ENCODE measurements around the gene LRRC66. TPM values are rescaled to one million over a fixed set of nuclear protein-coding genes. Genes with fewer than 3 reads are reported as not detected.

LRRC66 gene
- total and polyA plus RNA-seq, 4 experiments from 2014 or later = 0.08 to 0.41 (median 0.30) TPM; not detected in 1

DNA sequence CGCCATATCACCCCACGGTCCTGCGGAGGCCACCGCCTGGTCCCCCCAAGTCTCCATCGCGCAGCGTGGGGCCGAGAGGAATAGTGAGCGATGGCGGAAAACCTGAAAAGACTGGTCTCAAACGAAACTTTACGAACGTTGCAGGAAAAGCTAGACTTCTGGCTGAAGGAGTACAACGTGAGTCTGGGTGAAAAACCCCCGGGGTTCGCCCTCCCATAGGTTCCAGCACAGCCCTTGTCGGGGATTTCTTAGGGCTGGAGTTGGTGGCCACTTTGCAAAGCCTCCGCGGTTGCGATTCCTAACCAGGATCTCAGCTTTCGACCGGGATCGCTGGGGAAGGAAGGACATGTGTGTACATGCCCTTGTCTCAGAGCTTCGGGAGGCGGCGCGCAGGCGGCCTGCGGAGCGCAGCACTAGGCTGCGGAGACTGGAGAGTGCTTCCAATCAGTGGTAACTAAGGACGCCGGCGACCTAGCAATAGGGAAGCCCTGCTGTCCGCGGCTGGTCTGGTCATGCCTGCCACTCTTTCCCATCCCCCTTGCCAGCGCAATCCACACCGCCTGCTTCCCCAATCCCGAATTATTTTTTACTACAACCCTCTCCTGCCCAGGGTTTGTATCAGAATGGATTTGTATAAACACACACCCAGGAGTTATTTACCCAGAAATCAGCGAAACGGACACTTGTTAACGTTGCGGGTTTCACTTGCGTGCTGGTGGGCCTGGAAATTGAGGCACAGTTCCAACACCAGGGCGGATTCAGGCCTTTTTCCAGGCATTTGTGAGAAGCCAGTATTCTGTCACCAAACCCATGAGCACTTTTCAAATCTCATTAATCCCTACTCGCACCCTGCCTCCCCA is 31.7 kb upstream of the LRRC66 start:
- H3K4me1 ChIP-seq (ENCODE audit: insufficient read depth, low read length) = peaks cover 10% of the 10 kb centered on the region
- intact Hi-C loops (cut with micrococcal nuclease) = no loop called here
- H3K36me3 Mint-ChIP-seq = no peaks in the 10 kb centered on the region
- H3K9me3 ChIP-seq (ENCODE audit: control insufficient read depth in 1 of 2, low read length in 2 of 2) = no peaks in the 10 kb centered on the region
- no peak overlapping the region for H3K27ac Mint-ChIP-seq
- no peaks in the 10 kb centered on the region for H3K9me3 Mint-ChIP-seq
- ChIA-PET CTCF (ENCODE audit: partially characterized antibody) (no interaction called here), POLR2A (ENCODE audit: partially characterized antibody) (no interaction called here)
- H3K36me3 ChIP-seq (ENCODE audit: insufficient read depth, low read length) = no peaks in the 10 kb centered on the region
- peaks cover 56 to 60% of the 10 kb centered on the region in 2 donors for H3K27me3 Mint-ChIP-seq
- no peak overlapping the region for H3K27ac ChIP-seq (ENCODE audit: low read depth, low read length)
- H3K4me3 ChIP-seq (ENCODE audit: low read length in 2 of 2) = no peak overlapping the region
- no peak for DNase-seq
- peaks cover 7 to 24% (median 13%) of the 10 kb centered on the region in 4 donors for H3K4me1 Mint-ChIP-seq
- H3K27me3 ChIP-seq (ENCODE audit: insufficient read depth, low read length) = peaks cover 31% of the 10 kb centered on the region
- peak overlapping the region; percentile 61 to 83 (median 71) for H3K4me3 Mint-ChIP-seq

- intact Hi-C loops (cut with micrococcal nuclease) = no loop called here
Observed at GRCh38 chr4:52051213-52051614, 31.1 kb upstream of the LRRC66 start, which contains the start of gene SPATA18. SPATA18 (plus strand) TSS chr4:52051304; CDS start chr4:52051705, 401 bp downstream.

GRCh38 chr4:52049266-52049665 is 29.1 kb upstream of the LRRC66 start:
- Histone ChIP-seq H3K27me3 (ENCODE audit: insufficient read depth, low read length) (peaks cover 26% of the 10 kb centered on the region), H3K4me1 (ENCODE audit: insufficient read depth, low read length) (peaks cover 10% of the 10 kb centered on the region), H3K36me3 (ENCODE audit: insufficient read depth, low read length) (no peaks in the 10 kb centered on the region), H3K4me3 (ENCODE audit: low read length in 2 of 2) (no peak overlapping the region), H3K9me3 (ENCODE audit: control insufficient read depth in 1 of 2, low read length in 2 of 2) (no peaks in the 10 kb centered on the region), H3K27ac (ENCODE audit: low read depth, low read length) (no peak overlapping the region)
- no peak for DNase-seq
- peaks cover 55 to 62% of the 10 kb centered on the region in 2 donors for H3K27me3 Mint-ChIP-seq
- ChIA-PET CTCF (ENCODE audit: partially characterized antibody) (no interaction called here), POLR2A (ENCODE audit: partially characterized antibody) (no interaction called here)
- no peak overlapping the region for H3K27ac Mint-ChIP-seq
- H3K4me1 Mint-ChIP-seq = peaks cover 7 to 24% (median 13%) of the 10 kb centered on the region in 4 donors
- no peaks in the 10 kb centered on the region for H3K36me3 Mint-ChIP-seq
- intact Hi-C loops (cut with micrococcal nuclease) = no loop called here
- H3K9me3 Mint-ChIP-seq = no peaks in the 10 kb centered on the region
- H3K4me3 Mint-ChIP-seq = no peak overlapping the region

More at GRCh38 chr4:52051213-52051614, 31.1 kb upstream of the LRRC66 start, which contains the start of gene SPATA18:
- Mint-ChIP-seq H3K36me3 (no peaks in the 10 kb centered on the region), H3K27me3 (peaks cover 55 to 62% of the 10 kb centered on the region in 2 donors), H3K4me1 (peaks cover 7 to 24% (median 13%) of the 10 kb centered on the region in 4 donors), H3K4me3 (peak within 1 kb of the TSS; percentile 61 to 83 (median 71)), H3K27ac (no peak within 1 kb of the TSS), H3K9me3 (no peaks in the 10 kb centered on the region)
- DNase-seq = no peak
- no peak within 1 kb of the TSS for H3K4me3 ChIP-seq (ENCODE audit: low read length in 2 of 2)
- H3K27ac ChIP-seq (ENCODE audit: low read depth, low read length) = no peak within 1 kb of the TSS
- H3K4me1 ChIP-seq (ENCODE audit: insufficient read depth, low read length) = peaks cover 10% of the 10 kb centered on the region
- no peaks in the 10 kb centered on the region for H3K9me3 ChIP-seq (ENCODE audit: control insufficient read depth in 1 of 2, low read length in 2 of 2)
- ChIA-PET POLR2A (ENCODE audit: partially characterized antibody) (no interaction called here), CTCF (ENCODE audit: partially characterized antibody) (no interaction called here)
- H3K27me3 ChIP-seq (ENCODE audit: insufficient read depth, low read length) = peaks cover 31% of the 10 kb centered on the region
- H3K36me3 ChIP-seq (ENCODE audit: insufficient read depth, low read length) = no peaks in the 10 kb centered on the region

DNA sequence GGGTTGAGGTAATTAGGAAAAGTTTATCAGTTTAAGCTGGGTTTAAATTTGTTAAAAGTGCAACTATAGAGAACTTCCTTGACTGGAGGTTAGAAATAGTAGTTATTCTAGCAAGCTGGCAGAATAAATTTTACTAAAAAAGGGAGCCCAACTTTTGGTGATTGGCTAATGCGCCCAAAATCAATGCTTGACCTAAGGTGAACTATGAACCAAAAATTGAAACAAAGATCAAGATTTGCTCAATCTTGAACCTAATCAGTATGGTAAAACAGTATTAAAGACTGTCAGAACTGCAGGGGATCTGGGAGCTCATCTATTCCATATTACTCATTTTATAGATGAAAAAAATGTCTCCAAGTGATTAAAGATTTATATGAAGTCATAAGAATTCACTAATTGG is 24.9 kb upstream of the LRRC66 start:
- Histone ChIP-seq H3K27me3 (ENCODE audit: insufficient read depth, low read length) (peaks cover 5% of the 10 kb centered on the region), H3K9me3 (ENCODE audit: control insufficient read depth in 1 of 2, low read length in 2 of 2) (no peaks in the 10 kb centered on the region), H3K36me3 (ENCODE audit: insufficient read depth, low read length) (no peaks in the 10 kb centered on the region), H3K4me1 (ENCODE audit: insufficient read depth, low read length) (no peaks in the 10 kb centered on the region), H3K27ac (ENCODE audit: low read depth, low read length) (no peak overlapping the region), H3K4me3 (ENCODE audit: low read length in 2 of 2) (no peak overlapping the region)
- no peaks in the 10 kb centered on the region for H3K4me1 Mint-ChIP-seq
- no peaks in the 10 kb centered on the region for H3K36me3 Mint-ChIP-seq
- intact Hi-C loops (cut with micrococcal nuclease) = no loop called here
- no peak for DNase-seq
- ChIA-PET POLR2A (ENCODE audit: partially characterized antibody) (no interaction called here), CTCF (ENCODE audit: partially characterized antibody) (no interaction called here)
- no peak overlapping the region for H3K4me3 Mint-ChIP-seq
- H3K27me3 Mint-ChIP-seq = peaks cover 29 to 47% of the 10 kb centered on the region in 2 donors
- H3K27ac Mint-ChIP-seq = no peak overlapping the region
- H3K9me3 Mint-ChIP-seq = no peaks in the 10 kb centered on the region

GRCh38 chr4:52038103-52038912 is 18.1 kb upstream of the LRRC66 start, which contains the start of gene SGCB:
SGCB (minus strand) TSS chr4:52038299; CDS start chr4:52038259, 40 bp downstream.
- POLR2A ChIA-PET (ENCODE audit: partially characterized antibody) = interaction anchor here (1.5 kb wide), 1 partner anchor 196 kb away, joined by 14 read pairs; the partner anchor contains the start of gene DCUN1D4
- Mint-ChIP-seq H3K4me3 (peak within 1 kb of the TSS; percentile 84 to 91 (median 88)), H3K27me3 (peaks cover 2 to 10% of the 10 kb centered on the region in 2 donors), H3K27ac (peak within 1 kb of the TSS in 5 of 7 donors; percentile 71 to 82 (median 75)), H3K4me1 (peaks cover 21 to 36% (median 28%) of the 10 kb centered on the region in 4 donors), H3K36me3 (peaks cover 0 to 3% of the 10 kb centered on the region in 2 donors), H3K9me3 (no peaks in the 10 kb centered on the region)
- CTCF ChIA-PET (ENCODE audit: partially characterized antibody) = interaction anchor here (0.6 to 1.7 kb wide), 5 partner anchors 12 to 207 kb away, joined by 3 to 7 read pairs (median 3); partner anchors contain the start of gene DCUN1D4
- H3K36me3 ChIP-seq (ENCODE audit: insufficient read depth, low read length) = no peaks in the 10 kb centered on the region
- intact Hi-C loops (cut with micrococcal nuclease) = loop anchor here (1.0 to 10.0 kb wide), 3 partner anchors 196 to 1326 kb away; partner anchors contain the start of gene SCFD2
- no peak within 1 kb of the TSS for H3K27ac ChIP-seq (ENCODE audit: low read depth, low read length)
- H3K9me3 ChIP-seq (ENCODE audit: control insufficient read depth in 1 of 2, low read length in 2 of 2) = no peaks in the 10 kb centered on the region
- peaks cover 10% of the 10 kb centered on the region for H3K4me1 ChIP-seq (ENCODE audit: insufficient read depth, low read length)
- no peaks in the 10 kb centered on the region for H3K27me3 ChIP-seq (ENCODE audit: insufficient read depth, low read length)
- DNase-seq = peak; percentile 64 to 75 (median 68)
- peak within 1 kb of the TSS; percentile 5 to 57 for H3K4me3 ChIP-seq (ENCODE audit: low read length in 2 of 2)

- no peaks in the 10 kb centered on the region for H3K27me3 ChIP-seq (ENCODE audit: insufficient read depth, low read length)
- H3K9me3 ChIP-seq (ENCODE audit: control insufficient read depth in 1 of 2, low read length in 2 of 2) = no peaks in the 10 kb centered on the region
- no peaks in the 10 kb centered on the region for H3K36me3 ChIP-seq (ENCODE audit: insufficient read depth, low read length)
- CTCF ChIA-PET (ENCODE audit: partially characterized antibody) = interaction anchor here (0.6 to 1.7 kb wide), 6 partner anchors 11 to 206 kb away, joined by 3 to 7 read pairs (median 3); partner anchors contain the start of gene DCUN1D4
- H3K27ac ChIP-seq (ENCODE audit: low read depth, low read length) = no peak overlapping the region
- H3K4me3 ChIP-seq (ENCODE audit: low read length in 2 of 2) = peak overlapping the region; percentile 5 to 57
- intact Hi-C loops (cut with micrococcal nuclease) = loop anchor here (1.0 to 10.0 kb wide), 3 partner anchors 195 to 1327 kb away; partner anchors contain the start of gene SCFD2
- peaks cover 10% of the 10 kb centered on the region for H3K4me1 ChIP-seq (ENCODE audit: insufficient read depth, low read length)
- H3K27me3 Mint-ChIP-seq = peaks cover 2 to 8% of the 10 kb centered on the region in 2 donors
- H3K9me3 Mint-ChIP-seq = no peaks in the 10 kb centered on the region
- H3K4me3 Mint-ChIP-seq = peak overlapping the region; percentile 79 to 91 (median 88)
- peaks cover 21 to 36% (median 28%) of the 10 kb centered on the region in 4 donors for H3K4me1 Mint-ChIP-seq
- POLR2A ChIA-PET (ENCODE audit: partially characterized antibody) = interaction anchor here (1.5 kb wide), 1 partner anchor 195 kb away, joined by 14 read pairs; the partner anchor contains the start of gene DCUN1D4
- peak overlapping the region in 5 of 7 donors; percentile 68 to 82 (median 75) for H3K27ac Mint-ChIP-seq
- H3K36me3 Mint-ChIP-seq = peaks cover 0 to 3% of the 10 kb centered on the region in 2 donors
- peak in 1 of 5 donors; percentile 24 for DNase-seq
Observed at GRCh38 chr4:52037689-52038102, 17.5 kb upstream of the LRRC66 start.
